ENCODE data around the gene VCAN.

Gene VCAN

GRCh38 chr5:83531661-83532060 lies 60.1 kb downstream of the VCAN start:
- Histone ChIP-seq H3K9me3 (no peaks in the 10 kb centered on the region), H3K4me1 (no peaks in the 10 kb centered on the region), H3K4me3 (no peak overlapping the region), H3K36me3 (no peaks in the 10 kb centered on the region), H3K27ac (no peak overlapping the region), H3K27me3 (no peaks in the 10 kb centered on the region)
- DNase-seq: no peak
- intact Hi-C loops (cut with DNase I; ENCODE audit: low total_unique reads): no loop called here
- no peak for TF ChIP-seq CTCF (IDR thresholded peaks at IDR 0.05)

GRCh38 chr5:83538786-83539462 lies 67.4 kb downstream of the VCAN start:
- no peak for TF ChIP-seq CTCF (IDR thresholded peaks at IDR 0.05)

GRCh38 chr5:83539463-83539790 lies 67.9 kb downstream of the VCAN start:
- TF ChIP-seq CTCF (IDR thresholded peaks at IDR 0.05): no peak
- no peak overlapping the region for H3K27ac ChIP-seq
- DNase-seq: no peak
- no peaks in the 10 kb centered on the region for H3K9me3 ChIP-seq
- no peaks in the 10 kb centered on the region for H3K27me3 ChIP-seq
- H3K36me3 ChIP-seq: peaks cover 0 to 17% (median 0%) of the 10 kb centered on the region in 3 donors
- no peak overlapping the region for H3K4me3 ChIP-seq
- intact Hi-C loops (cut with DNase I; ENCODE audit: low total_unique reads): no loop called here
- H3K4me1 ChIP-seq: no peaks in the 10 kb centered on the region

More at GRCh38 chr5:83538786-83539462, 67.4 kb downstream of the VCAN start:
- H3K27me3 ChIP-seq: no peaks in the 10 kb centered on the region
- no peaks in the 10 kb centered on the region for H3K9me3 ChIP-seq
- peaks cover 0 to 17% (median 0%) of the 10 kb centered on the region in 3 donors for H3K36me3 ChIP-seq
- intact Hi-C loops (cut with DNase I; ENCODE audit: low total_unique reads): no loop called here
- H3K27ac ChIP-seq: no peak overlapping the region
- DNase-seq: no peak
- no peaks in the 10 kb centered on the region for H3K4me1 ChIP-seq
- no peak overlapping the region for H3K4me3 ChIP-seq

GRCh38 chr5:83540105-83540504 lies 68.6 kb downstream of the VCAN start:
- no peaks in the 10 kb centered on the region for H3K27me3 ChIP-seq
- peaks cover 0 to 17% (median 0%) of the 10 kb centered on the region in 3 donors for H3K36me3 ChIP-seq
- intact Hi-C loops (cut with DNase I; ENCODE audit: low total_unique reads): no loop called here
- H3K4me1 ChIP-seq: no peaks in the 10 kb centered on the region
- TF ChIP-seq CTCF (IDR thresholded peaks at IDR 0.05): no peak
- no peak for DNase-seq
- no peak overlapping the region for H3K27ac ChIP-seq
- no peaks in the 10 kb centered on the region for H3K9me3 ChIP-seq
- no peak overlapping the region for H3K4me3 ChIP-seq

- Histone ChIP-seq H3K4me1 (no peaks in the 10 kb centered on the region), H3K4me3 (no peak overlapping the region), H3K9me3 (no peaks in the 10 kb centered on the region), H3K27me3 (no peaks in the 10 kb centered on the region), H3K27ac (no peak overlapping the region), H3K36me3 (peaks cover 0 to 17% (median 0%) of the 10 kb centered on the region in 3 donors)
- intact Hi-C loops (cut with DNase I; ENCODE audit: low total_unique reads): no loop called here
- no peak for TF ChIP-seq CTCF (IDR thresholded peaks at IDR 0.05)
- DNase-seq: no peak
These were observed 69.2 kb downstream of the VCAN start for GRCh38 chr5:83540783-83541182.

GRCh38 chr5:83542839-83543238 lies 71.3 kb downstream of the VCAN start:
- Histone ChIP-seq H3K4me1 (no peaks in the 10 kb centered on the region), H3K27me3 (no peaks in the 10 kb centered on the region), H3K36me3 (peaks cover 0 to 9% (median 0%) of the 10 kb centered on the region in 3 donors), H3K9me3 (no peaks in the 10 kb centered on the region), H3K27ac (no peak overlapping the region), H3K4me3 (no peak overlapping the region)
- intact Hi-C loops (cut with DNase I; ENCODE audit: low total_unique reads): no loop called here
- no peak for DNase-seq
- no peak for TF ChIP-seq CTCF (IDR thresholded peaks at IDR 0.05)
